NCI-H226 (cell line): Measurements from ENCODE around the gene HPSE2.
"Not testable (repeated sequence)": the region's sequence is repeated elsewhere in the genome, so short reads cannot be mapped to it uniquely, and the experiment has no call there.

Experiments used
- DNase-seq: peaks from one replicate; pipeline ENCODE4 v3.0.0-alpha.2; 2015

The HPSE2 gene

GRCh38 chr10:98610301-98610700 lies 625.4 kb downstream of the HPSE2 start:
- no peak for DNase-seq

- no peak for DNase-seq
Observed at GRCh38 chr10:98609265-98609664, 626.4 kb downstream of the HPSE2 start.

GRCh38 chr10:98608411-98608810 lies 627.2 kb downstream of the HPSE2 start:
- DNase-seq: no peak

GRCh38 chr10:98602224-98602623 lies 633.4 kb downstream of the HPSE2 start:
- DNase-seq: no peak

DNA sequence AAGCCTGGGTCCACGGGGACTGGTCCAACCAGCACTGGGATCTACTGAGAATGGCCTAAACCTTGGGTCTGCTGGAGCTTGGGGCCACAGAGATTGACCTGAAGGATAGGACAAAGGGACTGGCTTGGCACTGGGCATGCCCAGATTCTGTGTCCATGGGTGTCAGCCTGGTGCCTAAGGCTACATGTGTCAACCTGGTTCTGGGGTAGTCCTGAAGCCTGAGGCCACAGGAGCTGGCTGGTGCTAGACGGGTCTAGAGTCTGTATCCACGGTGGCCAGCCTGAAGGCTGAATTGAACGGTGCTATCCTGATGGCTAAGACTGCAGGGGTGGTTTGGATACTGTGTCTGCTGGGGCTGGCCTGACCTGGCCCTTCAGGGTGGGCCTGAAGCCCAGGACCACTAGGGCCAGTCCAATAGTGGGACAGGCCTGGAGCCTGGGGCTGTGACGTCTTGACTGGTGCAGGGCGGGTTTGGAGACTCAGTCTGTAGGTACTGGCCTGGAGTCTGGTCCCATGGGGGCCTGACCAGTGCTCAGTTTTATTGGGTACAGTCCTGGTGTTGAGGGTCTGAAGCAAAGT lies 636.5 kb downstream of the HPSE2 start:
- DNase-seq: no peak

DNA sequence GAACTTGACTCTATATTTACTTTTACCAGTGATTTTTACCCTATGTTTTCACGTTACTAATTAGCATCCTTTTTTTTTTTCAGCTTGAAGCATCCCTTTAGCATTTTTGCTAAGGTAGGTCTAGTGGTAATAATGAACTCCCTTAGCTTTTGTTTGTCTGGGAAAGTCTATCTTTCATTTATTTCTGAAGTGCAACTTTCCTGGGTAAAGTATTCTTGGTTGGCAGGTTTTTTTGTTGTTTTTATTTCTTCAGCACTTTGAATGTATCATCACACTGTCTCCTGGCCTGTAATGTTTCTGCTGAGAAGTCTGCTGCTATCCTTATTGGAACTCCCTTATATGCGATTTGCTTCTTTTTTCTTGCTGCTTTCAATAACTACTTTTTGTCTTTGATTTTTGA lies 639.2 kb downstream of the HPSE2 start:
- no peak for DNase-seq

GRCh38 chr10:98589691-98590090 lies 646.0 kb downstream of the HPSE2 start:
- no peak for DNase-seq

GRCh38 chr10:98589007-98589406 lies 646.6 kb downstream of the HPSE2 start:
- no peak for DNase-seq

- DNase-seq: no peak
Observed at GRCh38 chr10:98587156-98587837, 648.4 kb downstream of the HPSE2 start.

- no peak for DNase-seq
Observed at GRCh38 chr10:98586096-98586495, 649.6 kb downstream of the HPSE2 start.

GRCh38 chr10:98582363-98582762 lies 653.3 kb downstream of the HPSE2 start:
- no peak for DNase-seq

DNA sequence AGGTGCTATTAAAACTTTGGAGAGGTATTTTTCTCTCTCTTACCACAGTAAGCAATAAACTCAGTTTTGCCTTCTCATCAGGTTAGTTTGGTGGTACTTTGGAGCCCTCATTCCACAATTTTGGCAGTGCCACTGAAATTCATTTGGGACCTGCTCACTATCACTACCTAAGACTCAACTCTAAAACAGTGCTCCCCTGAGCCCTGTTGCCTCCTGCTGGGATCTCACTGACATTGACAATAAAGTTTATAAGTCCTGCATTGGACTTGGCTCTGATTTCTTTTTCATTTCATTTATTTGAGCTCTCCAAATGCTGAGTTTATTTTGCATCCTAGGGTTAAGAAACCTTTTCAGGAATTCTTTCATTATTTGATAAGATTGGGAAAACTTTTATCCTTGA lies 658.1 kb downstream of the HPSE2 start:
- no peak for DNase-seq

- no peak for DNase-seq
Observed at GRCh38 chr10:98577168-98577567, 658.5 kb downstream of the HPSE2 start.

- DNase-seq: no peak
Observed at GRCh38 chr10:98576096-98576495, 659.6 kb downstream of the HPSE2 start.

GRCh38 chr10:98572594-98572993 lies 663.1 kb downstream of the HPSE2 start:
- DNase-seq: peak; percentile 9

DNA sequence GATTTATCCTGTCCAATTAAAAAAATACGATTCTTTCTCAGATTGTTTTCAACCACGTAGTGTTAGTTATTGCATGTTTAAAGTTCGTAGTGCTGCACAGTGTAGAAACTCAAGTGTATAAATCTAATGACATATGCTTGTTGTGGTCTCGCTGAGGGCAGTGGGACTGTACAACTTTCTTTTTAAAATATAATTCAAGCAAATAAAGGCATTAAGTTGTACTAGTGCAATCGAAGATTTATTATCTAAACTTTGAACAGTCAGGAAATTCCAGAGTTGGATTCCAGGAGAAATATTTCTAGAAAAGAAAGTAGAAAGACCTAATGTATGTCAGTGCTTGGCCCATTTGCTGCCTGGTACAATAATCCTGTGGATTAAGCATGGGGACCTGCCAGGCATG lies 664.8 kb downstream of the HPSE2 start:
- no peak for DNase-seq

DNA sequence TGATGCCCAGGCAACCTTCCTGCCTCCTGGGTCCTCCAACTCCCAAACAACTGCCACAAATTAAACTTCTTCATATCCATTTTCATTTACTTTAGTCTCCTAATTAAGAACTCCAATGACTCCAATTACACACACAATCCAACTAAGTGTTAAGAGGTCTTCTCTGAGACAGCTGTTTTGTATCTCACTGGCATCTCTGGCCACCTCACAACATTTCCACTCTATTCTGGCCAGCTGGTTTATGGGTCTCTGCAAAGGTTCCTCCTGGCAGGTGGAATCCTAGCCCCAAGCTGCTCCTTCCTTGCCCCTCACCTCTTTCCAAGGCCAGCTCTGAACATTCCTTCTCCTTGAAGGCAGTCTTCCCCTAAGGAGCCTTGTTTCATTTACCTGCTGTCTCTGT lies 665.8 kb downstream of the HPSE2 start:
- DNase-seq: no peak

- no peak for DNase-seq
Observed at GRCh38 chr10:98568551-98568950, 667.1 kb downstream of the HPSE2 start.

DNA sequence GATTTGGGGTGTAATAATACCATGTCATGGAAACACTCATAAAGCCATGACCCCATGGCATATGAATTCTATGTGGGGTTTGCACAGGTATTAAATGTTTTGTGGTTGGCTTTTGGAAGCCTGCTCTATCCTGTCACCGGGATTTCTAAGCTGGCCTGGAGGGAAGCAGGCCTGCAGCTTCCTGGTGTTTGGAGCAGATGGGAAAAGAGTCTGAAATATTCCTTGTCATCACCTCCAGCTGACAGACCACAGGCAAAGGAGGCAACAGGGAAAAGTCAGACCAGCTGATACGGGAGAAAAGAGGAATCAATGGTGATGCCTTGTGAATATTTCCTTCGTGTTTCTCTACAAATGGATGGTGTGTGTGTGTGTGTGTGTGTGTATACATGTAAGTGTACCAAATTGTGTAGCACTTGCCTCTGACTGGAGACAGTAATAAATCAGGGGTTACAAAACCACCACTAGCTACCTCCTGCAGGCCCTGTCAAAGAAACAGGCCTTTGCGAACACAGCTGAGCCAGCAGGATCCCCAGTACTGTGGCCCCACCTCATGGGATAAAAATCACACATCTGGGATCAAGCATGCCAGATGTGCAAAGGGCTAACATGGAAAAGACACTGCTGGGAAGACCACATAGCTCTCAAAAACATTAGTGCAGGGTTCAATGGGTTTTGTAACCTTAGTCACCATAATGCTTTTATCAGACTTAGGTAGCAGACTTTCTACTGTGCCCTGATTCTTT lies 668.1 kb downstream of the HPSE2 start:
- no peak for DNase-seq

GRCh38 chr10:98563811-98564210 lies 671.8 kb downstream of the HPSE2 start:
- no peak for DNase-seq

- no peak for DNase-seq
Observed at GRCh38 chr10:98560565-98560964, 675.1 kb downstream of the HPSE2 start.

- no peak for DNase-seq
Observed at GRCh38 chr10:98556061-98556460, 679.6 kb downstream of the HPSE2 start.

GRCh38 chr10:98555021-98555619 lies 680.5 kb downstream of the HPSE2 start:
- DNase-seq: no peak

- DNase-seq: not testable (repeated sequence)
Observed at GRCh38 chr10:98541561-98541960, 694.1 kb downstream of the HPSE2 start.
